Stimulated activated naive CD8-positive, alpha-beta T cell treated with anti-CD3 and anti-CD28 coated beads, Interleukin-15, Interleukin-2, amounts not matched to agents 100 ng/mL and 50 ng/mL, for 24 hours (primary cell): ENCODE results near the gene SAP25.

Experiments used
- H3K27ac Mint-ChIP-seq: one replicate; pipeline ENCODE4 v1.8.0; 2021; ENCODE audit warnings: mild to moderate bottlenecking, mixed read lengths
- H3K27me3 Mint-ChIP-seq: one replicate; pipeline ENCODE4 v1.8.0; 2021; ENCODE audit warnings: mixed read lengths
- H3K36me3 Mint-ChIP-seq: one replicate; pipeline ENCODE4 v1.8.0; 2021; ENCODE audit warnings: low read depth, mixed read lengths
- H3K4me1 Mint-ChIP-seq: one replicate; pipeline ENCODE4 v1.8.0; 2021; ENCODE audit warnings: low read depth, mixed read lengths
- H3K4me3 Mint-ChIP-seq: one replicate; pipeline ENCODE4 v1.8.0; 2021; ENCODE audit warnings: mild to moderate bottlenecking, mixed read lengths
- H3K9me3 Mint-ChIP-seq: one replicate; pipeline ENCODE4 v1.8.0; 2021; ENCODE audit warnings: mixed read lengths

Gene SAP25

GRCh38 chr7:100603726-100604027, 30.0 kb upstream of the SAP25 start:
- Mint-ChIP-seq H3K27me3 (no peaks in the 10 kb centered on the region), H3K4me3 (peak overlapping the region; percentile 82), H3K4me1 (peaks cover 22% of the 10 kb centered on the region), H3K27ac (peak overlapping the region; percentile 76), H3K36me3 (no peaks in the 10 kb centered on the region), H3K9me3 (no peaks in the 10 kb centered on the region)

- peak overlapping the region; percentile 82 for H3K4me3 Mint-ChIP-seq
- no peaks in the 10 kb centered on the region for H3K36me3 Mint-ChIP-seq
- H3K9me3 Mint-ChIP-seq = no peaks in the 10 kb centered on the region
- H3K27ac Mint-ChIP-seq = peak overlapping the region; percentile 76
- H3K27me3 Mint-ChIP-seq = no peaks in the 10 kb centered on the region
- peaks cover 22% of the 10 kb centered on the region for H3K4me1 Mint-ChIP-seq
These were observed 29.4 kb upstream of the SAP25 start for GRCh38 chr7:100602889-100603725.

GRCh38 chr7:100600730-100601038, 27.0 kb upstream of the SAP25 start:
- no peaks in the 10 kb centered on the region for H3K9me3 Mint-ChIP-seq
- H3K4me1 Mint-ChIP-seq = peaks cover 18% of the 10 kb centered on the region
- H3K4me3 Mint-ChIP-seq = no peak overlapping the region
- no peaks in the 10 kb centered on the region for H3K27me3 Mint-ChIP-seq
- H3K27ac Mint-ChIP-seq = no peak overlapping the region
- H3K36me3 Mint-ChIP-seq = no peaks in the 10 kb centered on the region

GRCh38 chr7:100599911-100600729, 26.4 kb upstream of the SAP25 start:
- Mint-ChIP-seq H3K4me3 (no peak overlapping the region), H3K36me3 (no peaks in the 10 kb centered on the region), H3K27ac (no peak overlapping the region), H3K4me1 (peaks cover 13% of the 10 kb centered on the region), H3K9me3 (no peaks in the 10 kb centered on the region), H3K27me3 (no peaks in the 10 kb centered on the region)

GRCh38 chr7:100598425-100598824, 24.7 kb upstream of the SAP25 start:
- H3K4me3 Mint-ChIP-seq = no peak overlapping the region

GRCh38 chr7:100595188-100595587, 21.5 kb upstream of the SAP25 start:
- Mint-ChIP-seq H3K27me3 (peaks cover 4% of the 10 kb centered on the region), H3K9me3 (no peaks in the 10 kb centered on the region), H3K27ac (no peak overlapping the region), H3K4me1 (no peaks in the 10 kb centered on the region), H3K4me3 (no peak overlapping the region), H3K36me3 (no peaks in the 10 kb centered on the region)

More at GRCh38 chr7:100598425-100598824, 24.7 kb upstream of the SAP25 start:
- no peak overlapping the region for H3K27ac Mint-ChIP-seq
- no peaks in the 10 kb centered on the region for H3K9me3 Mint-ChIP-seq
- peaks cover under 1% of the 10 kb centered on the region for H3K4me1 Mint-ChIP-seq
- no peaks in the 10 kb centered on the region for H3K36me3 Mint-ChIP-seq
- H3K27me3 Mint-ChIP-seq = no peaks in the 10 kb centered on the region

GRCh38 chr7:100591596-100591995, 17.9 kb upstream of the SAP25 start:
- Mint-ChIP-seq H3K27me3 (peaks cover 4% of the 10 kb centered on the region), H3K4me1 (peaks cover 3% of the 10 kb centered on the region), H3K4me3 (no peak overlapping the region), H3K36me3 (no peaks in the 10 kb centered on the region), H3K9me3 (no peaks in the 10 kb centered on the region), H3K27ac (no peak overlapping the region)

- H3K36me3 Mint-ChIP-seq = no peaks in the 10 kb centered on the region
- no peaks in the 10 kb centered on the region for H3K9me3 Mint-ChIP-seq
- H3K4me1 Mint-ChIP-seq = peaks cover 9% of the 10 kb centered on the region
- H3K4me3 Mint-ChIP-seq = no peak overlapping the region
- H3K27ac Mint-ChIP-seq = no peak overlapping the region
- H3K27me3 Mint-ChIP-seq = peaks cover 4% of the 10 kb centered on the region
These were observed 16.5 kb upstream of the SAP25 start for GRCh38 chr7:100590077-100590737.

GRCh38 chr7:100589341-100589947, 15.7 kb upstream of the SAP25 start:
- Mint-ChIP-seq H3K9me3 (no peaks in the 10 kb centered on the region), H3K4me3 (no peak overlapping the region), H3K27ac (no peak overlapping the region), H3K4me1 (peaks cover 17% of the 10 kb centered on the region), H3K27me3 (peaks cover 4% of the 10 kb centered on the region), H3K36me3 (no peaks in the 10 kb centered on the region)

- no peaks in the 10 kb centered on the region for H3K36me3 Mint-ChIP-seq
- H3K9me3 Mint-ChIP-seq = no peaks in the 10 kb centered on the region
- H3K4me3 Mint-ChIP-seq = peak overlapping the region; percentile 38
- H3K4me1 Mint-ChIP-seq = peaks cover 24% of the 10 kb centered on the region
- peak overlapping the region; percentile 5 for H3K27ac Mint-ChIP-seq
- peaks cover 4% of the 10 kb centered on the region for H3K27me3 Mint-ChIP-seq
These were observed 14.7 kb upstream of the SAP25 start for GRCh38 chr7:100588438-100588837.

GRCh38 chr7:100586266-100587025, 12.7 kb upstream of the SAP25 start, which contains the start of gene FBXO24:
Gene FBXO24, plus strand, starts transcription at chr7:100586328. Its CDS starts 298 bp downstream, at chr7:100586626.
- Mint-ChIP-seq H3K4me1 (peaks cover 38% of the 10 kb centered on the region), H3K9me3 (no peaks in the 10 kb centered on the region), H3K4me3 (peak within 1 kb of the TSS; percentile 92), H3K27me3 (peaks cover 4% of the 10 kb centered on the region), H3K36me3 (no peaks in the 10 kb centered on the region), H3K27ac (peak within 1 kb of the TSS; percentile 98)

- H3K27ac Mint-ChIP-seq = peak within 1 kb of the TSS; percentile 98
- H3K27me3 Mint-ChIP-seq = peaks cover 4% of the 10 kb centered on the region
- peak within 1 kb of the TSS; percentile 92 for H3K4me3 Mint-ChIP-seq
- peaks cover 38% of the 10 kb centered on the region for H3K4me1 Mint-ChIP-seq
- H3K36me3 Mint-ChIP-seq = peaks cover 4% of the 10 kb centered on the region
- no peaks in the 10 kb centered on the region for H3K9me3 Mint-ChIP-seq
These were observed 12.0 kb upstream of the SAP25 start, which contains the start of gene LRCH4 for GRCh38 chr7:100585511-100586265. Gene LRCH4, minus strand, starts transcription at chr7:100586129. Its CDS starts 29 bp downstream, at chr7:100586100.

- Mint-ChIP-seq H3K9me3 (no peaks in the 10 kb centered on the region), H3K4me3 (peak overlapping the region; percentile 92), H3K4me1 (peaks cover 38% of the 10 kb centered on the region), H3K27me3 (no peaks in the 10 kb centered on the region), H3K27ac (peak overlapping the region; percentile 98), H3K36me3 (peaks cover 4% of the 10 kb centered on the region)
These were observed 11.2 kb upstream of the SAP25 start for GRCh38 chr7:100584683-100585510.
